Mesenchymal stem cell (in vitro differentiated cells and primary cell): ENCODE measurements around the gene XPO6.

Experiments used
- DNase-seq: peaks from one replicate; pipeline ENCODE4 v3.0.0-alpha.2; 2013
- H2AFZ ChIP-seq: one replicate; pipeline ENCODE4 v1.6.1; 2013; ENCODE audit warnings: low read depth, mild to moderate bottlenecking, control low read depth, inconsistent platforms, low read length, moderate library complexity
- H2AK5ac ChIP-seq: 2 replicates; pipeline ENCODE4 v1.6.1; 2013; ENCODE audit warnings: low read length, moderate library complexity, mild to moderate bottlenecking, inconsistent platforms; ENCODE audit not compliant: severe bottlenecking
- H2BK120ac ChIP-seq: one replicate; pipeline ENCODE4 v1.6.1; 2013; ENCODE audit warnings: low read depth, mild to moderate bottlenecking, inconsistent platforms, low read length, moderate library complexity
- H2BK12ac ChIP-seq, 2 experiments: one replicate each; pipeline ENCODE4 v1.6.1; 2013; ENCODE audit warnings: inconsistent platforms in 2 of 2, low read length in 2 of 2, mild to moderate bottlenecking in 2 of 2, moderate library complexity in 2 of 2, control low read depth in 1 of 2
- H2BK15ac ChIP-seq: one replicate; pipeline ENCODE4 v1.6.1; 2013; ENCODE audit warnings: mild to moderate bottlenecking, low read depth, inconsistent platforms; ENCODE audit not compliant: poor library complexity, severe bottlenecking
- H2BK5ac ChIP-seq: 2 replicates; pipeline ENCODE4 v1.6.1; 2013; ENCODE audit warnings: low read depth, mild to moderate bottlenecking, low read length, control low read depth, inconsistent platforms; ENCODE audit not compliant: poor library complexity, severe bottlenecking
- H3K14ac ChIP-seq, 2 experiments: one replicate each; pipeline ENCODE4 v1.6.1; 2013; ENCODE audit warnings: inconsistent platforms in 2 of 2, low read length in 2 of 2, control low read depth in 1 of 2, mild to moderate bottlenecking in 1 of 2, moderate library complexity in 1 of 2
- H3K18ac ChIP-seq, 2 experiments: one replicate each; pipeline ENCODE4 v1.6.1; 2013; ENCODE audit warnings: inconsistent platforms in 2 of 2, low read length in 2 of 2, control low read depth in 1 of 2, low read depth in 1 of 2, mild to moderate bottlenecking in 1 of 2
- H3K23ac ChIP-seq, 2 experiments: one replicate each; pipeline ENCODE4 v1.6.1; 2013; ENCODE audit warnings: inconsistent platforms in 2 of 2, low read length in 2 of 2, mild to moderate bottlenecking in 2 of 2, moderate library complexity in 2 of 2, control low read depth in 1 of 2
- H3K27ac ChIP-seq: 2 replicates; pipeline ENCODE4 v1.5.1; 2013; ENCODE audit warnings: mild to moderate bottlenecking, moderate library complexity, low read length, control low read depth, inconsistent platforms; ENCODE audit not compliant: poor library complexity, severe bottlenecking
- H3K27me3 ChIP-seq, 2 experiments: 2 replicates each; pipeline versions ENCODE4 v1.6.1 to v1.7.0; 2013; ENCODE audit warnings: low read length in 2 of 2, mild to moderate bottlenecking in 2 of 2, moderate library complexity in 2 of 2, control low read depth in 1 of 2, inconsistent platforms in 1 of 2; ENCODE audit not compliant: control insufficient read depth in 1 of 2, insufficient read depth in 1 of 2
- H3K36me3 ChIP-seq, 2 experiments: 2 replicates each; pipeline versions ENCODE4 v1.6.1 to v1.7.0; 2013; ENCODE audit warnings: low read length in 2 of 2, control low read depth in 1 of 2, inconsistent platforms in 1 of 2, low read depth in 1 of 2, mild to moderate bottlenecking in 1 of 2; ENCODE audit not compliant: insufficient read depth in 2 of 2, control insufficient read depth in 1 of 2
- H3K4ac ChIP-seq, 2 experiments: one replicate each; pipeline ENCODE4 v1.6.1; 2013; ENCODE audit warnings: inconsistent platforms in 2 of 2, low read length in 2 of 2, mild to moderate bottlenecking in 2 of 2, moderate library complexity in 2 of 2, control low read depth in 1 of 2, low read depth in 1 of 2
- H3K4me1 ChIP-seq: 2 replicates; pipeline ENCODE4 v1.6.1; 2013; ENCODE audit warnings: low read depth, low read length, control low read depth; ENCODE audit not compliant: control insufficient read depth, insufficient read depth
- H3K4me2 ChIP-seq: 2 replicates; pipeline ENCODE4 v1.6.1; 2013; ENCODE audit warnings: low read length, mild to moderate bottlenecking, inconsistent platforms; ENCODE audit not compliant: poor library complexity, severe bottlenecking
- H3K4me3 ChIP-seq, 2 experiments: 2 replicates each; pipeline versions ENCODE4 v1.5.1 to v1.7.0; 2013; ENCODE audit warnings: low read length in 2 of 2, mild to moderate bottlenecking in 2 of 2, control low read depth in 1 of 2, low read depth in 1 of 2; ENCODE audit not compliant: insufficient read depth in 1 of 2
- H3K79me1 ChIP-seq: replicated peaks from 2 replicates; pipeline ENCODE4 v1.6.1; 2013; ENCODE audit warnings: mild to moderate bottlenecking, control low read depth, low read length, inconsistent platforms; ENCODE audit not compliant: poor library complexity, severe bottlenecking
- H3K9ac ChIP-seq: 2 replicates; pipeline ENCODE4 v1.7.0; 2013; ENCODE audit warnings: mild to moderate bottlenecking, low read length, moderate library complexity
- H3K9me3 ChIP-seq: 2 replicates; pipeline ENCODE4 v1.7.0; 2013; ENCODE audit warnings: mild to moderate bottlenecking, low read length; ENCODE audit not compliant: control insufficient read depth
- H4K8ac ChIP-seq: one replicate; pipeline ENCODE4 v1.6.1; 2013; ENCODE audit warnings: inconsistent platforms, mild to moderate bottlenecking, low read length, moderate library complexity
- H4K91ac ChIP-seq: one replicate; pipeline ENCODE4 v1.6.1; 2013; ENCODE audit warnings: mild to moderate bottlenecking, low read length, inconsistent platforms
- WGBS: methylation state at CpG from one replicate; pipeline ENCODE4 v1.1.7; 2013; ENCODE audit warnings: mixed read lengths; 5-methylcytosine and 5-hydroxymethylcytosine counted together

Gene XPO6

GRCh38 chr16:28133666-28134065, 78.1 kb downstream of the XPO6 start:
- Histone ChIP-seq H4K8ac (no peak overlapping the region), H3K27me3 (no peaks in the 10 kb centered on the region), H2AK5ac (no peak overlapping the region), H3K9me3 (no peaks in the 10 kb centered on the region), H3K9ac (no peak overlapping the region), H3K18ac (no peak overlapping the region), H4K91ac (no peak overlapping the region), H2BK120ac (no peak overlapping the region), H3K4me2 (no peak overlapping the region), H2BK12ac (no peak overlapping the region), H3K27ac (no peak overlapping the region), H3K79me1 (peaks cover 38% of the 10 kb centered on the region), H3K4ac (no peak overlapping the region), H3K23ac (no peak overlapping the region), H3K36me3 (peaks cover 49 to 81% of the 10 kb centered on the region in 2 experiments), H3K14ac (no peak overlapping the region), H3K4me1 (no peaks in the 10 kb centered on the region), H3K4me3 (no peak overlapping the region), H2BK15ac (no peak overlapping the region), H2BK5ac (no peak overlapping the region), H2AFZ (no peak overlapping the region)
- WGBS = 100% methylated on average over 5 of the region's 7 CpGs
- DNase-seq = no peak

- Histone ChIP-seq H2AK5ac (no peak overlapping the region), H3K4me3 (no peak overlapping the region), H3K36me3 (peaks cover 58 to 86% of the 10 kb centered on the region in 2 experiments), H3K27me3 (no peaks in the 10 kb centered on the region), H3K18ac (no peak overlapping the region), H2BK120ac (no peak overlapping the region), H3K9me3 (no peaks in the 10 kb centered on the region), H4K8ac (no peak overlapping the region), H2BK5ac (no peak overlapping the region), H3K4me1 (no peaks in the 10 kb centered on the region), H3K27ac (no peak overlapping the region), H3K23ac (no peak overlapping the region), H2AFZ (no peak overlapping the region), H2BK12ac (no peak overlapping the region), H2BK15ac (no peak overlapping the region), H3K14ac (no peak overlapping the region), H3K9ac (peak overlapping the region; percentile 83), H3K4me2 (no peak overlapping the region), H3K4ac (no peak overlapping the region), H4K91ac (no peak overlapping the region), H3K79me1 (peaks cover 45% of the 10 kb centered on the region)
- WGBS = 94% methylated on average over 4 of the region's 5 CpGs
- no peak for DNase-seq
Observed at GRCh38 chr16:28131743-28132393, 79.9 kb downstream of the XPO6 start.

GRCh38 chr16:28131181-28131580, 80.6 kb downstream of the XPO6 start:
- Histone ChIP-seq H3K27ac (no peak overlapping the region), H3K79me1 (peaks cover 46% of the 10 kb centered on the region), H3K4me1 (no peaks in the 10 kb centered on the region), H3K4me3 (no peak overlapping the region), H3K14ac (no peak overlapping the region), H2BK5ac (no peak overlapping the region), H2AFZ (no peak overlapping the region), H3K9me3 (no peaks in the 10 kb centered on the region), H3K27me3 (no peaks in the 10 kb centered on the region), H2BK12ac (no peak overlapping the region), H3K4ac (no peak overlapping the region), H3K23ac (no peak overlapping the region), H2AK5ac (no peak overlapping the region), H3K18ac (no peak overlapping the region), H4K8ac (no peak overlapping the region), H4K91ac (no peak overlapping the region), H3K9ac (peak overlapping the region; percentile 83), H2BK15ac (no peak overlapping the region), H2BK120ac (no peak overlapping the region), H3K36me3 (peaks cover 60 to 88% of the 10 kb centered on the region in 2 experiments), H3K4me2 (no peak overlapping the region)
- DNase-seq = no peak
- WGBS = 95% methylated on average over 6 of the region's 6 CpGs

- peaks cover 53% of the 10 kb centered on the region for H3K79me1 ChIP-seq
- no peaks in the 10 kb centered on the region for H3K4me1 ChIP-seq
- no peak overlapping the region for H3K14ac ChIP-seq
- no peak overlapping the region for H3K18ac ChIP-seq
- H3K4me3 ChIP-seq = no peak overlapping the region
- H2AFZ ChIP-seq = no peak overlapping the region
- peak; percentile 10 for DNase-seq
- H3K36me3 ChIP-seq = peaks cover 68 to 88% of the 10 kb centered on the region in 2 experiments
- H3K9ac ChIP-seq = peak overlapping the region; percentile 83
- no peak overlapping the region for H3K23ac ChIP-seq
- H2BK120ac ChIP-seq = no peak overlapping the region
- no peak overlapping the region for H3K4ac ChIP-seq
- no peak overlapping the region for H4K91ac ChIP-seq
- WGBS = 96% methylated on average over 10 of the region's 11 CpGs
- H3K9me3 ChIP-seq = no peaks in the 10 kb centered on the region
- no peak overlapping the region for H3K27ac ChIP-seq
- H3K4me2 ChIP-seq = no peak overlapping the region
- no peak overlapping the region for H2BK5ac ChIP-seq
- H2BK15ac ChIP-seq = no peak overlapping the region
- H2BK12ac ChIP-seq = no peak overlapping the region
- H3K27me3 ChIP-seq = no peaks in the 10 kb centered on the region
- no peak overlapping the region for H2AK5ac ChIP-seq
- no peak overlapping the region for H4K8ac ChIP-seq
Observed at GRCh38 chr16:28130099-28131088, 81.4 kb downstream of the XPO6 start.
